GM10266 (cell line): ENCODE data around the gene PFKFB2.

Experiments
- DNase-seq: peaks from one replicate; pipeline ENCODE4 v3.0.0; 2012; ENCODE audit errors: extremely low spot score
- TF ChIP-seq, protein P1 (sequence below): IDR thresholded peaks from 2 replicates; pipeline ENCODE4 v1.5.1; 2012; ENCODE audit warnings: mild to moderate bottlenecking, low read depth; ENCODE audit not compliant: control insufficient read depth, insufficient read depth; ENCODE audit errors: missing control alignments

PFKFB2 gene

DNA sequence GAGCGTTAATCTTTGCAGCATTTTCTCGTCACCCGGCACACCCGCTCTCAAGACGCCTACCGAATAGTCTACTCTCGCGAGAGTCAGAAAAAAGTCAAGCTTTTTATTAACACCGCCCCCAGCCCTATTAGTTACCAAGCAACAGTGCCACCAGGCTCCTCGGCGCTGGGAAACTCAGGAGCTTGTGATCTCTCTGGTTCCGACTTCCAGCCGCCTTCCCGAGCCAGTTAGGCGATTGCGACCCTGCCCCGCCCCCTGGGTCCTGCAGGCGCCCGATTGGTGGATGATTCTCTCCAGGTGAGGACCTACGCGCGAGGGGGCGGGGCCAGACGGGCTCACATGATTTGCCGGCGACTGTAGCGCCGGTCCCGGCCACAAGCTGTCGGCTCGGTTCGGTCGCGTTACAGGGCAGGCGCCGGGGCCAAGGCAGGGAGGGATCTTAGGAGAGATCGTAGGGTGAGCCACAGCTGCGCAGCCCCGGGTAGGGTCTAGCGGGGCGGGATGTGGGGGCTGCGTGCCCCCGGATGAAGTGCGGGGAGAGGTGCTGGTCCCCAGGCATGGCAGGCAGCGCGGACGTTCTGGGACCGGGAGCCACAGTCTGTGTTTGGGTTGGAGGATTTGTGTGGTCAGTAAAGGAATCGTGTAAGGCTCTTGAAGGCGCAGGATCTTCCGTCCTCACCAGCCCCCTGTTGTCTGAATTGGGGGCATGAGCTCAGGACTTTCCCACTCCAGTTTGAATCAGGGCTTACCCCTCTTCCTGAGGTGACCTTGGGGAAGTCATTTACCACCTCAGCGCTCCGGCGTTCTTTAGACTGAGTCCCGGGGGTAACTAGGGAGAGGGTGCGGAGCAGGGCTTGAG is at the start of gene PFKFB2:
TSS of gene PFKFB2 (plus strand) at position 365 of the 859 bp plus-strand sequence. CDS start 1,443 bp downstream, outside the sequence.
- DNase-seq = peak; percentile 83
- TF ChIP-seq, protein P1, sequence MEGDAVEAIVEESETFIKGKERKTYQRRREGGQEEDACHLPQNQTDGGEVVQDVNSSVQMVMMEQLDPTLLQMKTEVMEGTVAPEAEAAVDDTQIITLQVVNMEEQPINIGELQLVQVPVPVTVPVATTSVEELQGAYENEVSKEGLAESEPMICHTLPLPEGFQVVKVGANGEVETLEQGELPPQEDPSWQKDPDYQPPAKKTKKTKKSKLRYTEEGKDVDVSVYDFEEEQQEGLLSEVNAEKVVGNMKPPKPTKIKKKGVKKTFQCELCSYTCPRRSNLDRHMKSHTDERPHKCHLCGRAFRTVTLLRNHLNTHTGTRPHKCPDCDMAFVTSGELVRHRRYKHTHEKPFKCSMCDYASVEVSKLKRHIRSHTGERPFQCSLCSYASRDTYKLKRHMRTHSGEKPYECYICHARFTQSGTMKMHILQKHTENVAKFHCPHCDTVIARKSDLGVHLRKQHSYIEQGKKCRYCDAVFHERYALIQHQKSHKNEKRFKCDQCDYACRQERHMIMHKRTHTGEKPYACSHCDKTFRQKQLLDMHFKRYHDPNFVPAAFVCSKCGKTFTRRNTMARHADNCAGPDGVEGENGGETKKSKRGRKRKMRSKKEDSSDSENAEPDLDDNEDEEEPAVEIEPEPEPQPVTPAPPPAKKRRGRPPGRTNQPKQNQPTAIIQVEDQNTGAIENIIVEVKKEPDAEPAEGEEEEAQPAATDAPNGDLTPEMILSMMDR = no peak

DNA sequence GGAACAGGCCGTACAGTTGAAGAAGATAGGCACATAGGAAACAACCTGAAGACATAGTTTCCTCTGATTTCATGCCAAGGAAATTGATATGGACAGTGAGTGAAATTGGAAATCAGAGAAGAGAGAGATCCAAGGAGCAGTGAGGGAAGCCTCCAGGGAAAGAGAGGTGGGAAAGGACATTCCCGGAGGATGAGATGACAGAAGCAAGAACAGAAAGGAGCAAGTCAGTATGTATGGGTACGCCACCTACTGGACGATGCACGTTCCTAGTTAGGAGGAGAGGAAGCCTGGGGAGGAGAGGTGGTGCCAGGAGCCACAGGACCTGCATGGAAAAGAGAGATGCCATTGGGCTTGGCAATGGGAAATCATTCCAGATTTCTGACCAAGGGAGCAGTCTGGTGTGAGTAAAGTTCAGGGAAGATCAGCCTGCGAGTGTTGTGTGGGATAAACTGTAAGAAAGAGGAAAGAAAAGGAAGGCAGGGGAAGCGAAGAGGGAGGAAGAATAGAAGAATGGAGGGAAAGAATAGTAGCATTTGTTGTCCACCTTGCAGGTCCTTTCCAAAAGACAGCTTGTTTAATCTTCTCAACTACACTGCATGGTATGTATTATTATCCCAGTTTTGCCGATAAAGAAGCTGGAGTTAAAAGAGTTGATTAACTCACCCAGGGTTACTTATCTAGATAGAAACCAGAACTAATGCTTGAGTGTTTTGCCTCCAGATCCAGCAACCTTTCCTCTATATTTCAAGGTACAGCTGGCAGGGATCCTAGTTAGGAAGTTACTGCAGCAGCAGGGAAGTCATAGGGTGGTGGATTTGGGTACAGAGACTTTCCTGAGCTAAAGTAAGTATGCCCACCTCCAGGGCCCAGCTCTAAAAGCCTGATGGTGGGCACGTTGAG is 47.9 kb upstream of the PFKFB2 start:
- TF ChIP-seq, protein P1 = peak; percentile 86
- DNase-seq = peak; percentile 54

DNA sequence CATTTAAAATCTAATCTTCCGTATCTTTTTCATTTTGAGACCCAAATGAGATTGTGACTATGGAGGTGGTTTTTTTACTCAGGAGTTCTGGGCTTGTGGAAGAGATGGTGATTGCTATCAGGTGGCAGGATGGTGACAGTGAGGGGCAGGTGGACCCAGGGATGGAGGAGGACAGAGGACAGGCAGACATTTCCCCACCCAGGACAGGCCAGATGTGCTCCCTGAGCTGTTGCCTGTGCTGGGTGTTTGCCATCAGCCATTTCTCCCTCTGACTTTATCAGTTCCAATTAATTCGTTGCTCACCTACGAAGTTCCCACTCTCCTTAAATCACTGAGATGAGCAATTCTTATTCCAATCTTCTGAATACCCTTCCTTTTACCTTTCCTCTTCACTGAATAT is 47.0 kb upstream of the PFKFB2 start:
- DNase-seq = no peak
- TF ChIP-seq, protein P1 = no peak

DNA sequence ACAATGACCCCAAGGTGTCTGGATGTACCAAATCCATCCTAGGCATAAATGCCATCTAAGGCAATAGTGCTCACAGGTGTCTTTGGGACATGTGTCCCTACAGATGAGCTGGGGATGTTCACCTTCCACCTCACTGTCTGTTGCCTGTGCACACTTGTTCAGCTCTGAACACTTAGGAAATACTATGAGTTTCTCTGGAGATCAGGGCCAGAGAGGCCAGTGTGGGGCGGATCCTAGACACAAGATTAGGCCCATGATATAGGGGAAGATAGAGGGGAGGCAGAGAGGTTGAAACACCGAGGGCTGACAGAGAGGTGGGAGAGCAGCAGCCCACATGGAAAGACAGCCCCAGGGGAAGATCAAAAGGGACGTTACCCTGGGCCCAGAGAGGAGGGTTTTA is 46.2 kb upstream of the PFKFB2 start:
- DNase-seq = no peak
- TF ChIP-seq, protein P1 = no peak

DNA sequence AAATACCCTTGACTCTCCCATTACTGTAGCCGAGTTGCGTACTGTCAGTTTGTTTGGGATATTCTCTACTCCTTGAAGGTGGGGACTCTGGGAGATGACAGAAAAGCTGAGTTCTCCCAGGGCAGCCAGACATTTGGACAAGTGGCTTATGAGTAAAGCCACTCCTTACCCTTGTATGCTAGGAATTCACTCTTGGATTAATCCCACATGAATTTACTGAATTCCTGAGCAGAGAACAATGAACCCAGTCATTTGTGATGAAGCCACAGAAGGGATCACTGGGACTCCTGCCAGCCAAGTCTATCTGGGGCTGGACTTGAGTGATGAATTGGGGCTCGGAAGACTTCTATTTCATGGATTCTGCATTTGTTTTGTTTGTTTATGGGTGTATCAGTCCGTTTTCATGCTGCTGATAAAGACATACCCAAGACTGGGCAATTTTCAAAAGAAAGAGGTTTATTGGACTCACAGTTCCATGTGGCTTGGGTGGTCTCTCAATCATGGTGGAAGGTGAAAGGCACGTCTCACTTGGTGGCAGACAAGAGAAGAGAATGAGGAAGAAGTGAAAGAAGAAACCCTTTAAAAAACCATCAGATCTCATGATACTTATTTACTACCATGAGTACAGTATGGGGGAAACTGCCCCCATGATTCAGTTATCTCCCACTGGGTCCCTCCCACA is 45.6 kb upstream of the PFKFB2 start:
- TF ChIP-seq, protein P1 = no peak
- DNase-seq = no peak

DNA sequence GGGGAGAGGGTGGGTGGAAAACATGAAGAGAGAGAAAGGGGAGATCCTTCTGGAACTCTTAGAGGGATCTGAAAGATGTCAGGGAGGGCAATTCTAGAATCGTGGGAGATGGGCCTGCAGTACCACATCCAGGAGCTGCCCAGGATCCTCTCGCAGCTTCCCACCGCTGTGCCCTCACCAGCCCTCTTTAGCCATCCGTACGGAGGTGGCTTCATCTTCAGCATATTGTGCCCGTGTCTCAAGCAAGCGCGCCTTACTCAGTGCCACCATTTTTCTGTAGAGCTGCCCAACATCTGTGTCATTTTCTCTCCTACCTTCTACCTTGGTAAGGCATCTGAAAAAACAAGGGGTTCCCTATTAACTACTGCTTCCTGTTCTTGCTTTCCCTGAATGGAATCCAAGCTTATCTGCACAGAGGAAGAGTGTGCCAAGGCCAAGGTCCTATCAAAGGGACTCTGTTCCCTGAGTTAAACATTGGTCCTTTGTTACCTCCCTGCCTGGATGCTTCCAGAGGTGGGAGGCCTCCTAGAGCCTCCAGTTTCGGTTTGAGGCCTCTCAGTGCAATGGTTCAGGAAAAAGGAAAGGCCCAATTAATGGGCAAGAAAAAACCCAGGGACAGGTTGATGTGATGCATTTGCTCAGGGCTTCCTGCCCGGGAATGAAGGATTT is 43.8 kb upstream of the PFKFB2 start:
- TF ChIP-seq, protein P1 = no peak
- DNase-seq = no peak
